Uterus (tissue), 4 donors: ENCODE data around the gene ITPR1. TPM values are rescaled to one million over a fixed set of nuclear protein-coding genes. Genes with fewer than 3 reads are reported as not detected.

Experiments
- DNase-seq, 2 donors: peaks; one replicate each; pipeline ENCODE4 v3.0.0-alpha.2; 2019 to 2020
- H3K27ac ChIP-seq, 2 donors: fragments of 200-600 bp; sonication (generic); 1 replicate in 1 of 2; 2 replicates in 1 of 2; pipeline ENCODE4 v1.5.1; 2016 to 2018
- H3K27me3 ChIP-seq, 2 donors: fragments of 200-600 bp; sonication (generic); one replicate each; pipeline ENCODE4 v1.5.1; 2018 to 2019; ENCODE audit warnings: control low read depth in 1 of 2
- H3K36me3 ChIP-seq, 2 donors: fragments of 200-600 bp; sonication (generic); one replicate each; pipeline ENCODE4 v1.5.1; 2019; ENCODE audit warnings: control low read depth in 1 of 2
- H3K4me1 ChIP-seq, 2 donors: fragments of 200-600 bp; sonication (generic); one replicate each; pipeline ENCODE4 v1.5.1; 2018 to 2019; ENCODE audit warnings: control low read depth in 1 of 2
- H3K4me3 ChIP-seq, 2 donors: fragments of 200-600 bp; sonication (generic); 1 replicate in 1 of 2; 2 replicates in 1 of 2; pipeline ENCODE4 v1.5.1; 2018 to 2019; ENCODE audit warnings: mild to moderate bottlenecking in 1 of 2
- H3K9me3 ChIP-seq, 2 donors: fragments of 200-600 bp; sonication (generic); one replicate each; pipeline ENCODE4 v1.5.1; 2019; ENCODE audit warnings: control low read depth in 1 of 2
- POLR2A ChIP-seq, 2 donors: fragments of 450-650 bp; IDR thresholded peaks; one replicate each; pipeline ENCODE4 v1.6.1; 2016; ENCODE audit warnings: antibody characterized with exemption in 2 of 2, mild to moderate bottlenecking in 1 of 2, moderate library complexity in 1 of 2
- intact Hi-C: fragments of 100-400 bp; cut with DNase I; formaldehyde crosslinking; loops from one replicate; pipeline ENCODE4 v1.15.1; 2023; ENCODE audit warnings: low total_unique reads
- total RNA-seq, 4 donors: library from RNA; depleted of rRNA in 3 of 4; stranded (reverse); fragments of >200 nt in 3 of 4; gene quantifications; one replicate each; pipeline versions ENCODE4 v1.1.0 to v1.2.4, GENCODE V29; 2014 to 2023
- TF ChIP-seq, protein P1 (sequence below), 4 experiments: fragments of 200-600 bp in 2 of 4; fragments of 450-650 bp in 2 of 4; sonication (generic) in 2 of 4; IDR thresholded peaks; one replicate each; pipeline ENCODE4 v1.5.1; 2016 to 2019; ENCODE audit warnings: antibody characterized with exemption in 4 of 4, mild to moderate bottlenecking in 2 of 4, moderate library complexity in 1 of 4
- donor health status: DM: yes; HTN: yes; CAD: no.

The ITPR1 gene
- total RNA-seq, 4 donors from 2014 or later = 98.2 to 224 (median 141) TPM

DNA sequence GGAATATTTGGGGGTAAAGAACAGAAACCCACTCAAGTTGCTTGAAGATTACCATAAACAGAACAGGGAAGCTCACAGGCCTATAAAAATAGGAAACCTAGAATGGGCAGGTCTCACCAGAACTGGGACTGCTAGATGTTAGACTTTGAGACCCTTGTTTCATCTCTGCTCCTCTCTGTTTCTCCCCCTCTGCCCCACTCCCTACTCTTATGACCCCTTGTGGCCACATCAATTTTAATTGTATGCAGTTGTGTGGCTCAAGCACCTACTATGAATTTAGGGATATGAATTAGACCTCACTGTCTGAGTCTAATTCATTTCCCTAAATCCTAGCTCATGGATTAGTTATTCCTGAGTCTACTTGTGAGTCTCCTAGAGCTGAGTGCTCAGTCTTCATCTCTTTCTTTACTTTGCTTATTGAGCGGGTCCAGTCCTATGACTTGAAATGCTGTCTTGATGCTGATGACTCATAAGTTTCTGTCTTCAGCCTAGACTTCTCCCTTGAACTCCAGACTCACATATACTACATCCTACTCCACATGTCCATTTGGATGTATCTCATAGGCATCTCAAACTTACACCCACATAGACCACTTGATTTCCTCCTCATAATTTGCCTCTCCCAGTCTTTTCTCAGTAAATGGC, 78.7 kb downstream of the ITPR1 start:
- TF ChIP-seq, protein P1, sequence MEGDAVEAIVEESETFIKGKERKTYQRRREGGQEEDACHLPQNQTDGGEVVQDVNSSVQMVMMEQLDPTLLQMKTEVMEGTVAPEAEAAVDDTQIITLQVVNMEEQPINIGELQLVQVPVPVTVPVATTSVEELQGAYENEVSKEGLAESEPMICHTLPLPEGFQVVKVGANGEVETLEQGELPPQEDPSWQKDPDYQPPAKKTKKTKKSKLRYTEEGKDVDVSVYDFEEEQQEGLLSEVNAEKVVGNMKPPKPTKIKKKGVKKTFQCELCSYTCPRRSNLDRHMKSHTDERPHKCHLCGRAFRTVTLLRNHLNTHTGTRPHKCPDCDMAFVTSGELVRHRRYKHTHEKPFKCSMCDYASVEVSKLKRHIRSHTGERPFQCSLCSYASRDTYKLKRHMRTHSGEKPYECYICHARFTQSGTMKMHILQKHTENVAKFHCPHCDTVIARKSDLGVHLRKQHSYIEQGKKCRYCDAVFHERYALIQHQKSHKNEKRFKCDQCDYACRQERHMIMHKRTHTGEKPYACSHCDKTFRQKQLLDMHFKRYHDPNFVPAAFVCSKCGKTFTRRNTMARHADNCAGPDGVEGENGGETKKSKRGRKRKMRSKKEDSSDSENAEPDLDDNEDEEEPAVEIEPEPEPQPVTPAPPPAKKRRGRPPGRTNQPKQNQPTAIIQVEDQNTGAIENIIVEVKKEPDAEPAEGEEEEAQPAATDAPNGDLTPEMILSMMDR (IDR thresholded peaks at IDR 0.05) = no peak
- no peak for TF ChIP-seq POLR2A (IDR thresholded peaks at IDR 0.05)
- Histone ChIP-seq H3K36me3 (no peaks in the 10 kb centered on the region), H3K4me1 (peaks cover 4 to 7% of the 10 kb centered on the region in 2 donors), H3K27me3 (no peaks in the 10 kb centered on the region), H3K9me3 (no peaks in the 10 kb centered on the region), H3K4me3 (no peak overlapping the region), H3K27ac (no peak overlapping the region)
- intact Hi-C loops = no loop called here
- no peak for DNase-seq

DNA sequence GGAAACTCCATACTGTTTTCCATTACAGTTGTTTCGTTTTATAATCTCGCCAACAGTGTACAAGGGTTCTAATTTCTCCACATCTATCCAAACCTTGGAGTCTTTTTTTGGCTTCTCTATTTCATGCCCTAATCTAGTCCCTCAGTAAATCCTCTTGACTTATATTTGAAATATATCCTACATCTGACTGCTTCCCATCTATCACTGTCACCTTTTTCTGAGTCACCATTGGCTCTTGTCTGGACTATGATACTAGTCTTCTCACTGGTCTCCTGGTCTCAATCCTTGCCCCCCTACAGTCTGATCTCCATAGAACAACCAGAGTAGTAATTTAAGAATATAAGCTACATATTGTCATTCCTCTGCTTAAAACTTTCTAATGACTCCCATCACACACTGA, 80.0 kb downstream of the ITPR1 start:
- TF ChIP-seq, protein P1 (IDR thresholded peaks at IDR 0.05) = no peak
- TF ChIP-seq POLR2A (IDR thresholded peaks at IDR 0.05) = no peak
- Histone ChIP-seq H3K4me1 (peaks cover 4 to 8% of the 10 kb centered on the region in 2 donors), H3K27me3 (no peaks in the 10 kb centered on the region), H3K27ac (no peak overlapping the region), H3K36me3 (no peaks in the 10 kb centered on the region), H3K4me3 (no peak overlapping the region), H3K9me3 (no peaks in the 10 kb centered on the region)
- no peak for DNase-seq
- intact Hi-C loops = no loop called here

DNA sequence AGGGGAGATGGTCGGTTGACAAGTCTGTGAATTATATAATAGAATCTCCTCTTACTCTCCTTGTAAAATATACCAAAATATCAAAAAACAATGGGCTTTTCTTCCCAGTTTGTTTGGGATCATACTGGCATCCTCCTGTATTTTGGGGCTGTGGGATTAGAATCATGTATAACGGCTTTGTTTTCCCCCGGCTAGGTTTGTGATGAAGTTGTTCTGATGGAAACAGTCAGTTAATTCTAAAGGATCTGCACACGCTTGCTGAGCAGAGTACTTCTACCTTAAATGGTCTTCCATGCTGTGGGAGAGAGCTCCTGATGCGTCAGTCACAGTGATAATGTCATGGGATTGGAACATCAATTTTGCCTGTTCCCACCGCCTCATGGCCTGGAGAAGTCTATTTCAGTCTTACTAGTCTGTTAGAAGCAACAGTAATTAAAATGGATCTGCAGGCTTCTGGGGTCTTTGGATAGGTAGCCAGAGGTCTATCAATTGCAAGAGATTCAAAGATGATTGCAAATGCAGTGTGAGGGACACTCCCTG, 81.3 kb downstream of the ITPR1 start:
- intact Hi-C loops = no loop called here
- Histone ChIP-seq H3K4me3 (no peak overlapping the region), H3K4me1 (peaks cover 4 to 8% of the 10 kb centered on the region in 2 donors), H3K9me3 (no peaks in the 10 kb centered on the region), H3K27ac (no peak overlapping the region), H3K36me3 (no peaks in the 10 kb centered on the region), H3K27me3 (no peaks in the 10 kb centered on the region)
- TF ChIP-seq, protein P1 (IDR thresholded peaks at IDR 0.05) = no peak
- no peak for TF ChIP-seq POLR2A (IDR thresholded peaks at IDR 0.05)
- DNase-seq = no peak

DNA sequence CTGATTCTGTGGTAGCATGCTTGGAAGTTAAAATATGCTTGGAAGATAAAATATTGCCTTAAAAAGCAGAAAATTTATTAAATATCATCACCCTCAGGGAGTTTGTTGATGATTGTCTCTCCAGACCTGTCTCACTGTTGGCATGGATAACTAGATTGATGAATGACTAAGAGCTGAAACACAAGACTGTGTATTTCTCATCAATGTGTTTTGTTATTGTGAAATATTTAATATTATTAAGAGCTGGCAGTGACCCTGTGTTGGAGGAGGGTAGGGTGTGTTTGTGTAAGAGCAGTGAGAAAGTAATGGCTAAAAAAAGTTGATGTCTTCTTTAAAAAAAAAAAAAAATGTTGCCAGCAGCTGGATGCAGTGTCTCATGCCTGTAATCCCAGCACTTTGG, 82.2 kb downstream of the ITPR1 start:
- no peak overlapping the region for H3K27ac ChIP-seq
- intact Hi-C loops = no loop called here

DNA sequence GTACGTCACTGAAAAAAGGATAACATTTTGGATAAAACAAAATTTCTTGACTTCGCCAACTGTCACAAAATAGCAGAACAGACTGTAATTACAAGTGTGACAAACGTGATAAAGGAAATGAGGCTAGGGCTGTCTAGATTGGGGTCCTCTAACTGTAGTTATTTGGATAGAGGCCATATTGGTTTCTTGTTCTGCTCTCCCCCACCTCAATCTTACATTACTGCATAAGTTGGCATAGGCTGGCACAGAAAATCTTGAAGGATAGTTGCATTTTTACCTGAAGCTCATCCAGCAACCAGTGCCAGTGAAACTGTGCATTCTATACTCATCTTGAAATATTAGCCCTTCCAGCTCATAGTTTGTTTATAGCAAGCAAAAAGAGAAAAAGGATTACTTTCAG, 84.6 kb downstream of the ITPR1 start:
- Histone ChIP-seq H3K9me3 (no peaks in the 10 kb centered on the region), H3K27me3 (no peaks in the 10 kb centered on the region), H3K36me3 (no peaks in the 10 kb centered on the region), H3K4me1 (peaks cover 8 to 15% of the 10 kb centered on the region in 2 donors), H3K27ac (no peak overlapping the region), H3K4me3 (no peak overlapping the region)
- no peak for TF ChIP-seq POLR2A (IDR thresholded peaks at IDR 0.05)
- TF ChIP-seq, protein P1 (IDR thresholded peaks at IDR 0.05) = no peak
- no peak for DNase-seq
- intact Hi-C loops = no loop called here

More for the DNA sequence above, 82.2 kb downstream of the ITPR1 start:
- Histone ChIP-seq H3K36me3 (no peaks in the 10 kb centered on the region), H3K9me3 (no peaks in the 10 kb centered on the region), H3K27me3 (no peaks in the 10 kb centered on the region), H3K4me3 (no peak overlapping the region), H3K4me1 (peaks cover 4 to 8% of the 10 kb centered on the region in 2 donors)
- no peak for TF ChIP-seq POLR2A (IDR thresholded peaks at IDR 0.05)
- TF ChIP-seq, protein P1 (IDR thresholded peaks at IDR 0.05) = no peak
- no peak for DNase-seq
